Common myeloid progenitor, CD34-positive (primary cell): ENCODE data around the gene CD63.

Experiments
- CTCF ChIA-PET: fragments of 350-600 bp; sonication (Branson Sonifier 250); formaldehyde crosslinking; loops from one replicate; lab custom pipeline; 2021; ENCODE audit warnings: antibody characterized with exemption; lab: Charles Lee
- POLR2A ChIA-PET: fragments of 350-600 bp; sonication (Branson Sonifier 250); formaldehyde crosslinking; loops from one replicate; lab custom pipeline; 2021; ENCODE audit warnings: antibody characterized with exemption; lab: Charles Lee
- DNase-seq, 3 donors: peaks; one replicate each; pipeline versions ENCODE4 v3.0.0 to v3.0.0-alpha.2; 2013
- H3K27ac ChIP-seq, 2 experiments: 1 replicate in 1 of 2; 2 replicates in 1 of 2; pipeline ENCODE4 v1.7.0; 2013; ENCODE audit warnings: inconsistent platforms in 2 of 2, low read length in 2 of 2, mild to moderate bottlenecking in 2 of 2, low read depth in 1 of 2, moderate library complexity in 1 of 2; ENCODE audit not compliant: severe bottlenecking in 2 of 2, insufficient read depth in 1 of 2, poor library complexity in 1 of 2
- H3K27me3 ChIP-seq, 5 experiments: replicated peaks in 2 of 5; 1 replicate in 3 of 5; 2 replicates in 2 of 5; pipeline versions ENCODE4 v1.6.1 to v1.7.0; 2013; ENCODE audit warnings: low read length in 4 of 5, mild to moderate bottlenecking in 2 of 5, moderate library complexity in 2 of 5, inconsistent platforms in 1 of 5; ENCODE audit not compliant: insufficient read depth in 5 of 5, control insufficient read depth in 4 of 5
- H3K36me3 ChIP-seq, 4 experiments: 1 replicate in 2 of 4; 2 replicates in 2 of 4; pipeline versions ENCODE4 v1.6.1 to v1.7.0; 2013; ENCODE audit warnings: low read length in 3 of 4, control low read depth in 1 of 4, mild to moderate bottlenecking in 1 of 4; ENCODE audit not compliant: control insufficient read depth in 4 of 4, insufficient read depth in 4 of 4
- H3K4me1 ChIP-seq, 4 experiments: 1 replicate in 3 of 4; 2 replicates in 1 of 4; pipeline versions ENCODE4 v1.6.1 to v1.7.1; 2013; ENCODE audit warnings: low read length in 3 of 4, mild to moderate bottlenecking in 3 of 4, control low read depth in 1 of 4, inconsistent platforms in 1 of 4, moderate library complexity in 1 of 4; ENCODE audit not compliant: control insufficient read depth in 4 of 4, insufficient read depth in 4 of 4; ENCODE audit errors: control extremely low read depth in 1 of 4
- H3K4me3 ChIP-seq, 7 experiments: 1 replicate in 4 of 7; 2 replicates in 3 of 7; pipeline versions ENCODE4 v1.5.1 to v1.7.0; 2013; ENCODE audit warnings: mild to moderate bottlenecking in 7 of 7, low read length in 6 of 7, moderate library complexity in 6 of 7, inconsistent platforms in 2 of 7, low read depth in 2 of 7, control low read depth in 1 of 7; ENCODE audit not compliant: insufficient read depth in 4 of 7, control insufficient read depth in 1 of 7; ENCODE audit errors: extremely low read depth in 1 of 7
- H3K9me3 ChIP-seq, 5 experiments: 1 replicate in 4 of 5; 2 replicates in 1 of 5; pipeline versions ENCODE4 v1.6.1 to v1.7.1; 2013; ENCODE audit warnings: low read length in 4 of 5, mild to moderate bottlenecking in 2 of 5, inconsistent platforms in 1 of 5, low read depth in 1 of 5, moderate library complexity in 1 of 5; ENCODE audit not compliant: control insufficient read depth in 4 of 5, insufficient read depth in 2 of 5; ENCODE audit errors: control extremely low read depth in 1 of 5
- WGBS: methylation state at CpG from one replicate; pipeline ENCODE4 v1.1.5; 2013; ENCODE audit not compliant: insufficient coverage; 5-methylcytosine and 5-hydroxymethylcytosine counted together

The CD63 gene

DNA sequence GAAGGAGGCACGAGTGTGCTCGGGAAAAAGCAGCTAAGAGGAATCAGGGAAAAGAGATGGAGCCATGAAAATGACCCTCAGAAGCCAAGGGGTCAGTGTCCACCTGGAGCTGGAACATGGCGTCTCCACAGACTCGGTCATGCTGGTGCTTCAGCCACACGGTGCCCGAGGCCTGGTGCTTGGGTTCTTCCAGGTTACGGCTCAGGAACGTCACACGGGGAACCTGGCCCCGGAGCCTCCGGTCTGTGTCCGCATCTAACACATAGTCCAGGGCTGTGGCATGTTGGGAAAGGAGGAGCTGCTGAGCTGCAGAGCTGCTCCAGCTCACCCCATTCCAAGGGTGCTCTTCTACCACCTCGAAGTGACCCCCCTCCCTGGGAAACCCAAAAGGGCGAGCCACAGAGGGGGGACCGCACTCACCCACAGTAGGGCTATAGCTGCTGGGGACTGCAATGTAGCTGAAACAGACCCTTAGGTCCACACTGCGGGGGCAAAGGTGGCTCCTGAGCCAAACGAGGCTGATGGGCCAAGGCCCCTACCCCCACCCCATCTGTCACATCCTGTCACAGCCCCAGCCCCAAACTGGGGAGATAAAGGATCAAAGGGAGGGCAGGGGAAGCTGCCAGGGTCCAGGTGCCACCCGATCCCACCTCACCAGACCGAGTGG lies 31.9 kb downstream of the CD63 start:
- H3K4me1 ChIP-seq: peaks cover 0 to 7% (median 1%) of the 10 kb centered on the region in 4 experiments
- DNase-seq: no peak
- no peak overlapping the region for H3K27ac ChIP-seq
- no peaks in the 10 kb centered on the region for H3K36me3 ChIP-seq
- H3K4me3 ChIP-seq: no peak overlapping the region
- ChIA-PET POLR2A (interaction anchor here (0.6 kb wide), 1 partner anchor 111 kb away, joined by 3 read pairs; no protein-coding TSS in a partner anchor), CTCF (interaction anchor here (0.8 to 4.0 kb wide), 5 partner anchors 8 to 50 kb away, joined by 3 to 19 read pairs (median 4); a partner anchor contains a TSS)
- 94% methylated on average over 15 of the region's 19 CpGs for WGBS
- no peaks in the 10 kb centered on the region for H3K9me3 ChIP-seq
- no peaks in the 10 kb centered on the region for H3K27me3 ChIP-seq

DNA sequence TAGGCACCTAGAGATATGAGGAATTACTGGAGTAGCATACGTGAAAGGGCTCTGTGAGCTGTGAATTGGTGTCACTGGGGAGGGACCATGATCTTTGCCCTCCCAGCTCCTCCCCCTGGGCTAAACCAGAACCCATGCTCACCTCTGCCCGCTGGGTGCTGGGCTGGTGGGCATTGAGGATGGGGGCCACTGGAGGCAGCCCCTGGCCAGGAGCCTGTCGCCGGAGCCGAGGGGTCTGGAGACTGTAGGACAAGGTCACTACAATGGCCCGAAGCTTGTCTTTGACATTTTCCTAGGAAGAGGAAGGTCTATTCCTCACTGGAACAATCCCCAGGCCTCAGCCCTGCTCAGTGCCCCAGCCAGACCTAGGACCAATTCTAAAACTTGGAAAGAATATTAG lies 32.7 kb downstream of the CD63 start:
- CTCF ChIA-PET: interaction anchor here (0.8 to 4.0 kb wide), 3 partner anchors 9 to 49 kb away, joined by 3 to 19 read pairs (median 4); no protein-coding TSS in a partner anchor
- no peak overlapping the region for H3K27ac ChIP-seq
- no peaks in the 10 kb centered on the region for H3K9me3 ChIP-seq
- no peaks in the 10 kb centered on the region for H3K36me3 ChIP-seq
- DNase-seq: no peak
- H3K4me3 ChIP-seq: no peak overlapping the region
- H3K27me3 ChIP-seq: no peaks in the 10 kb centered on the region
- POLR2A ChIA-PET: no interaction called here
- 100% methylated on average over 6 of the region's 6 CpGs for WGBS
- H3K4me1 ChIP-seq: peaks cover 0 to 7% (median 1%) of the 10 kb centered on the region in 4 experiments

DNA sequence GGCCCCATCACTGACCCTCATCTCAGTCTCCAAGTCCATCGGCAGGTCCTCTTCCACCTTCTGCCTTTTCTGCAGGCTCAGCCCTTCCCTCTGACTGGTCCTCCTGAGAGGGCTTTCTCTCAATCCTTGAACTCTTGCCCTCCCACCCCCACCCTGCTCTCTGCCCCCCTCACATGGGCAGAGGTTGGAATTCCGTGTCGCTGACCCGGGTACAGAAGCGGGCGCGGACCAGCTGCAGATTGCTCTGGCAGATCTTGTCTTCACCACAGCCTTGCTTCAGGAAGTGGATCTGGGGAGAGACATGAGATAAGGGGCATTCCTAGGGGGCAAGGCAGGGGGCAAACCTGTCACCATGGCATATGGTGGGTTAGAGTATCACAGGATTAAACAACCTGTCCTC lies 33.5 kb downstream of the CD63 start:
- CTCF ChIA-PET: interaction anchor here (0.7 to 4.0 kb wide), 3 partner anchors 10 to 25 kb away, joined by 3 to 19 read pairs (median 6); no protein-coding TSS in a partner anchor
- 80% methylated on average over 4 of the region's 7 CpGs for WGBS
- Histone ChIP-seq H3K27ac (no peak overlapping the region), H3K9me3 (no peaks in the 10 kb centered on the region), H3K27me3 (no peaks in the 10 kb centered on the region), H3K4me3 (no peak overlapping the region), H3K36me3 (no peaks in the 10 kb centered on the region), H3K4me1 (peaks cover 0 to under 1% (median 0%) of the 10 kb centered on the region in 4 experiments)
- DNase-seq: no peak
- POLR2A ChIA-PET: no interaction called here

DNA sequence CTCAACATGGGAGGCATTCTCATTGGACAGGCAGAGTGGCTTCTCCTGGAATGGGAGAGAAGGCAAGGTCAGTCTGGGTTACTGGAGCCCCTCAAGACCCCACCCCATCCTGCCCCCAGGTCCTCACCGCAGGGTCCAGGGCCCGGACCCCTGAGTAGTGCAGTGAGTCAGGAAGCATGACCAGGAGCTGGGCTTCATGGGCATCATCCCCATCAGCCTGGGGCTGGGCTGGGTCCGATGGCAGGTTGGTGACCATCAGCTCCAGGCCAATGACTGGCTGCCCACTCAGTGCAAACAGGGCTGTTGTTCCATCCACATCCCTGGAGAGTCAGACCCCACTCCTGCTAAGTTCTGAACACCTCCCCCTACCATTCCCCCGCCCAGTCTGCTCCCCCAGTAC lies 34.2 kb downstream of the CD63 start:
- CTCF ChIA-PET: interaction anchor here (1.4 to 4.0 kb wide), 2 partner anchors 11 to 25 kb away, joined by 6 to 19 read pairs; no protein-coding TSS in a partner anchor
- Histone ChIP-seq H3K36me3 (no peaks in the 10 kb centered on the region), H3K27me3 (no peaks in the 10 kb centered on the region), H3K4me3 (no peak overlapping the region), H3K27ac (no peak overlapping the region), H3K9me3 (no peaks in the 10 kb centered on the region), H3K4me1 (no peaks in the 10 kb centered on the region)
- no peak for DNase-seq
- 97% methylated on average over 3 of the region's 4 CpGs for WGBS
- POLR2A ChIA-PET: no interaction called here

DNA sequence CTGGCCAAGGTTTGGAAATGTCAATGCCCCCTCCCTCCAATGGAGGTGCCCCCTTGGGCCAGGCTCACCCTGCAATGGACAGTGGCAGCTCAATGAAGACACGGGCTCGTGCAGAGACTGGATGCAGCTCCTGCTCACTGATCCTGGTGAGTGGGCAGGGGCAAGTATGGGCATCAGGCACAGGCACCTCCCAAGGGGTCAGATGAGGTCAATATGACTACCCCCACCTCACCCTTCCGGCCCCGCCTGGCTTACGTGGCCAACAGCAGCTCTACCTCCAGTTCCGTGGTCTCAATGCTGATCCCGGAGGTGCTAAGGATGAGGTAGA lies 34.7 kb downstream of the CD63 start:
- Histone ChIP-seq H3K4me1 (no peaks in the 10 kb centered on the region), H3K9me3 (no peaks in the 10 kb centered on the region), H3K27me3 (no peaks in the 10 kb centered on the region), H3K27ac (no peak overlapping the region), H3K4me3 (no peak overlapping the region), H3K36me3 (no peaks in the 10 kb centered on the region)
- 100% methylated on average over 2 of the region's 7 CpGs for WGBS
- ChIA-PET POLR2A (no interaction called here), CTCF (interaction anchor here (1.4 to 4.0 kb wide), 2 partner anchors 11 to 24 kb away, joined by 6 to 19 read pairs; no protein-coding TSS in a partner anchor)
- no peak for DNase-seq

DNA sequence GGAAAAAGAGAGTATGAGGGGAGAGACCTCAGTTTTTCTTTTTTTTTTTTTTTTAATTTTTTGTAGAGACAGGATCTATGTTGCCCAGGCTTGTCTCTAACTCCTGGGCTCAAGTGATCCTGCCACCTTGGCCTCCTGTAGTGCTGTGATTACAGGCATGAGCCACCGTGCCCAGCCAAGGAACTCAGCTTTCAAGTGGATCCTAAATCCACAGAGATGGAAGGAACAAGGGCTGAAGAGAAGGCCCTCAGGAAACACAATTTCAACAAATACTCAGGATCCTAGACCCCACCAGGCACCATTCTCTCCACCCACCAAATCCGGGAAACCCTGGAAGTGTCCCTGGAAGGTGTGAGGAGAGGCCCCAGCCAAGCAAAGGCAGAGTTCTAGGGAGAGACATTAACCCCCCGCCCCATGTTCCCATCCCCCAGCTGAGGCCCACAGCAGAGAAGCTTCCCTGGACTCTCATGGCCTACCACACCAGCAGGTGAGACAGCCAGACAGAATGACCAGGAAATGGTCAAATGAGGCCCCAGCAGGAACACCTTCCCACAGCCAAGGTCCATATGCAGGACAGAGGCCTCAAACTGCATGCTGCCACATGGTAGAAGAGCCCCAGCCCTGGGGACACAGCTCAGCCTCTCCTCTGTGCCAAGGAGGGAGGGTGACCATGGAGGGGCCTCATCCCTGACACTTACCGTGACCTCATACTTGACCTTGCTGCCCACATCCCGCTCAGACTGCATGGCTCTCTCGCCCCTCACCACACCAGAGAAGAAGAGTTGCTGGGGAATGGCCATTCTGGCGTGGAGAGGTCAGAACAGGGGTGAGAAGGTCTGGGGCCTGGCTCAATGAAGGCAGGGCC lies 35.3 kb downstream of the CD63 start:
- Histone ChIP-seq H3K9me3 (no peaks in the 10 kb centered on the region), H3K27ac (no peak overlapping the region), H3K4me1 (no peaks in the 10 kb centered on the region), H3K4me3 (no peak overlapping the region), H3K36me3 (no peaks in the 10 kb centered on the region), H3K27me3 (no peaks in the 10 kb centered on the region)
- ChIA-PET POLR2A (no interaction called here), CTCF (interaction anchor here (1.4 to 4.0 kb wide), 2 partner anchors 12 to 23 kb away, joined by 6 to 19 read pairs; no protein-coding TSS in a partner anchor)
- WGBS: 93% methylated on average over 6 of the region's 7 CpGs
- DNase-seq: no peak
